Activated CD4-positive, alpha-beta T cell treated with anti-CD3 and anti-CD28 coated beads, Interleukin-2, amount 50 U/mL, for 48 hours (primary cell): ENCODE measurements around the gene TRPV2.

ENCODE experiments used
- DNase-seq, 2 experiments: peaks; one replicate each; pipeline ENCODE4 v3.0.0-alpha.2; 2020

Gene TRPV2

DNA sequence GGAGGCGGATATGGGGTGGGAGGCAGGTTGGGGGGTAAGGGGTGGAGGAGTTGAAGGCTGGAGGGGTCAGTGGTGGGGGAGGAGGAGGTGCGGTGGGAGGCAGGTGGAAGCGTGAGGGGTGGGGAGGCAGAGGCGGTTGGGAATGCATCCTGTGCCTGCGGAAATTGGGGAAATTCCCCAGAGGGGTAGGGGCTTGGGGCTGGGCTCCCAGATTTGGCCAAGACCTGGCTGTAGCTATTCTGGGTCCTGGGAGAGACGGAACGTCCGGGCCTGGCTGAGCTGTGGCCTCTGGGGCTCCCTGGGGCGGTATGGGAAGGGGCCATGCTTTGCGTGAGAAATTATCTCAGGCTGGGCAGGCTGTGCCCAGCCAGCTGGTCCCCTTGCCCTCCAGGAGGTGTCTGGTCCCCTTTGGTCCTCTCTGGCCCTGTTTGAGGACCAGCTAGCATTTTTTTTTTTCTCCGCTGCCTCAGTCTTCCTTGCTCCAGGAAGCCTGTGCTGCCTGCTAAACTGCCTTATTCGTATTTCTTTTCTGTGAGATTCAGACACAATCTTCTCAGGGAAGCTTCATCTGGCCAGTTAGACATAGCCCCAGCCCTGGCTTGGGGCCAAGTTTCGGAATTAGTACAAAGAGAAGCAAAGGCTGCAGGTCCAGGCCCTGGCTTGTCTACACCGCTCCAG lies 7.3 kb upstream of the TRPV2 start:
- peak; percentile 25 to 39 for DNase-seq

DNA sequence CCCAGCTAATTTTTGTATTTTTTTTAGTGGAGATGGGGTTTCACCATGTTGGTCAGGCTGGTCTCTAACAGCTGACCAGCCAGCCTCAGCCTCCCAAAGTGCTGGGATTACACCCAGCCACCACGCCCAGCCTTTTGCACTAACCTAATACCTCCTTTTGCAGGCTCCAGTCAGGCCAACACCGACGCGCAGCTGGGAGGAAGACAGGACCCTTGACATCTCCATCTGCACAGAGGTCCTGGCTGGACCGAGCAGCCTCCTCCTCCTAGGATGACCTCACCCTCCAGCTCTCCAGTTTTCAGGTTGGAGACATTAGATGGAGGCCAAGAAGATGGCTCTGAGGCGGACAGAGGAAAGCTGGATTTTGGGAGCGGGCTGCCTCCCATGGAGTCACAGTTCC lies 2.0 kb downstream of the TRPV2 start:
- no peak for DNase-seq

DNA sequence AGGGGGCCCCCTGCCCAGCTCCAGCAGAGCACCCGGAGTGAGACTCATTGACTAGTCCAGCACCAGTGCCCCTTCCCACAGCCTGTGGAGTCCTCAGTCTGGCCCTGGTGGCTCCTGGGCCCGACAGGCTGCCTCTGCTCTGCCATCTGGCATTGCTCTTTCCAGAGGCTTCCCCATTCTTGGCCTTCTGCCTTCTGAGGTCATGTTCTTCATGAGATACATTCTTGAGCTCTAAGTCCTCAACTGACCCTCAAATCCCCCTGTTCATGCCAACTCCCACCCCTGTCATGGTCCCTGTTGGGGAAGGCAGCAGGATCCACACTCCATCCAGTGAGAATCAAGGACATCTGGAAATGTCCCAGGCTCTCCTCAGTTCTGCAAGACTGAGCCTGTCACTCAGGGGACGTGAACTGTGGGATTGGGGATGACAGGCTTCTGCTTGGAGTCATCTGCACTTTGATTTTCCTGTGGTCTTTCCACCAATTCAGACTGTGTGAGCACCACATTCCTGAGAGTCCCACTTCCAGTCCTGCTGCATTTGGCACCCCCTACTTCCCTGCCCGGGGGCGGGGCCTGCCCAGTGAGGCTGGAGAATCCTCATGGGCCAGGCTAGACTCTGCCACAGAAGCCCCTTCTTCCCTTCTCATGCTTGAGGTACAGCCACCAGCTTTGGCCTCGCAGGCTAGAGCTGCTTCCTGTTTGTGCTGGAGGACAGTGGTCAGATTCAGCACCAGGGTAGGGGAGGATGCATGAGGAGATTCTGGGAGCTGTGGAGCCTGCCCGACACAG lies 2.7 kb downstream of the TRPV2 start:
- no peak for DNase-seq

DNA sequence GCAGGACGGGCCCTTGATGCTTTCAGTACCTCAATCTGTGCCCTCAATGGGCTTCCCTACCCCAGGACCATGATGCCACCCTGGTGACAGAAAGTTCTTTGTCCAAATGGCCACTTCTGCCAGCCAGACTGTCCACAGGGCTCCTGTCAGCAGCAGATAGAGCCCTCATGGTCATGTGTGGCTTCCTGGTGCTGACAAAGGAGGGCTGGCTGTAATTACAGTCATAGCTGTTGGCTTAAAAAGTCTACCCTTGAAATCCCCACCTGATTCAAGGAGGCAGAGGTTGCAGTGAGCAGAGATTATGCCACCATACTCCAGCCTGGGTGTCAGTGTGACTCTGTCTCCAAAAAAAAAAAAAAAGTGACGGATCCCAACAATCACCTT lies 3.3 kb downstream of the TRPV2 start:
- peak; percentile 23 to 30 for DNase-seq

DNA sequence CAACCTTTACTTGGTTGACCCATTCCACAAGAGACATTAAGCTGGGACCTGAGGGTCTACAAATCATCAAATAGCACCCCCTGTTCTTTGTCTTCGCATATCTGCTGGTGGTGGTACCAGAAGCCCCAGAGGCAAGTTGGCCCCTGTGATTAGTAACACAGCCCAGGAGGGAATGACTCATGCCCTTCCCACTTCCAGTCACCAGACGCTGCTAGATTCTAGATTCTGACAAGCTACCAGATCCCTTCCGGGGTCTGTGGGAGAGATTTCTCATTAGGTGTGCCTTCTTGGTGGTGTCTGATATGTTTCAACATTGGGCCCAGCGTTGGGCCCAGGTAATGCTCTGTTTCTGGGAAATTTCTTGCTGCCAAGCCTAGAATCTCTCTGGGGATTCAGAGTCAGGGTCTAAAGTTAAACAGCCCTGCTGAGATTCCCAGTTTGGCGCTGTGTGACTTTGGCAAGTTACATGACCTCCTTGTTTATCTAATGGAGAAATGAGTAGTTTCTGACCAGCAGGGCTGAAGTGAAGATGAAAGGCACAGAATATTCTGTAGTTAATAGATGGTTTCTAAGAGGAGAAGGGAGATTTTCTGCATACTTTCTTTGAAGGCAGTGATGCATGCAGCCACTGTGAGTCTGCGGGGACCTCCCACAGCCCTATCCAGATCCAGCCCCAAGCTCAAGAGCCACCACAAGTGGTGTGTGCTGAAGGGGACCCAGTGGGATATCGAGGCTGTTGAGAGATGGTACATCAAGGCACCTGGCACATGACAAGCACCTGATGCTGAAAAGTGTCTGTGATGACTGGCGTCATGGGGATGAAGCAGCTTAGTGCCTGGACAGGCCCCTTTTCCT lies 3.9 kb downstream of the TRPV2 start:
- peak; percentile 69 to 78 for DNase-seq

DNA sequence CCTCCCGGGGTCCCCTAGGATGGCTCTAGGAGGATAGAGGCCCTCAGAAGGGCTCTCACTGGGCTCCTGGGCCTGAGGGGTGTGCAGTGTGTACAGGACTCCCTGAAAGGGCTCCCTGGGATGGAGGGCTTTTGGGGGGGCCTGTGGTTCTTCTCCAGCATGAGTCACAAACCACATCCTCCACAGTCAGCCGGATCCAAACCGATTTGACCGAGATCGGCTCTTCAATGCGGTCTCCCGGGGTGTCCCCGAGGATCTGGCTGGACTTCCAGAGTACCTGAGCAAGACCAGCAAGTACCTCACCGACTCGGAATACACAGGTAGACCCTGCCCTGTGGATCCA lies 4.5 kb downstream of the TRPV2 start:
- peak; percentile 64 to 71 for DNase-seq

DNA sequence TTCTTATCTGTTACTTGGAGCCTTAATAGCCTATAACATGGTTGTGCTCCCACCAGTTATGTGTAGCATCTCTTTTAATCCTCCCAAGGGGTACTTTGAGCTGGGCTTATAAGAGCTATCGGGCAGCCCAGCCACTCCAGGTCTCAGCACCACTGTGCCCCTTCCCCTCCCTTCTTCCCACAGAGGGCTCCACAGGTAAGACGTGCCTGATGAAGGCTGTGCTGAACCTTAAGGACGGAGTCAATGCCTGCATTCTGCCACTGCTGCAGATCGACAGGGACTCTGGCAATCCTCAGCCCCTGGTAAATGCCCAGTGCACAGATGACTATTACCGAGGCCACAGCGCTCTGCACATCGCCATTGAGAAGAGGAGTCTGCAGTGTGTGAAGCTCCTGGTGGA lies 7.0 kb downstream of the TRPV2 start:
- no peak for DNase-seq

DNA sequence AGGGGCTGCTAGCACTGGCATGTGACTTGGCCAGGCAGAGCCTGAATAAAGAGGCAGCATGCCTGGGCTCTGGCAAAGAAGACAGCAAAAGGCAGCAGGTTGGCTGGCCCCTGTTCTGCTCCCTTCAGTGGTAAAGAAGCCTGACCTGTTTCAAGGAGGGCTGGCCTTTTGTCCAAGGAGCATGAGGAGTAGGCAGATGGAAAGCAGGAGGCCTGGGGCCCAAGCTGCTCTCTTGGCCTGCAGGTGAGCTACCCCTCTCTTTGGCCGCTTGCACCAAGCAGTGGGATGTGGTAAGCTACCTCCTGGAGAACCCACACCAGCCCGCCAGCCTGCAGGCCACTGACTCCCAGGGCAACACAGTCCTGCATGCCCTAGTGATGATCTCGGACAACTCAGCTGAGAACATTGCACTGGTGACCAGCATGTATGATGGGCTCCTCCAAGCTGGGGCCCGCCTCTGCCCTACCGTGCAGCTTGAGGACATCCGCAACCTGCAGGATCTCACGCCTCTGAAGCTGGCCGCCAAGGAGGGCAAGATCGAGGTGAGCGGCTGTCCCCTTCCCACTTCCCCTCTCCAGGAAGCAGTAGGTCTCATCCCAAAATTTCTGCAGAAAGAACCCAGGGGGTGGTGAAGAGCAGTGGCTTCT lies 8.0 kb downstream of the TRPV2 start:
- DNase-seq = no peak

DNA sequence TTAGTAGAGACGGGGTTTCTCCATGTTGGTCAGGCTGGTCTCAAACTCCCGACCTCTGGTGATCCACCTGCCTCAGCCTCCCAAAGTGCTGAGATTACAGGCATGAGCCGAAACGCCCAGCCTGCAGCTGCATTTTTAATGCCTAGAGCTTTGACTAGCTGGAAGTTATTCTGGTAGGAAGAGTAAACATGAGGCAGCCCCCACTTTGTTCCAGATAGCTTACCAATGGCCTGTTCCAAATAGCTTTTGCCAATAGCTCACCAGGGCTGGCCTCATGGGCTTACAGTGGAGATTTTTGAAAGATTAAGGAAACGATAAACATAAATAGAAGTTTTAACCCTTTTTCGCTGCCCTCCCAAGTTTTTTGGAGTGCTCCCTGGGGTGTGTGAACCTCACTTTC lies 9.8 kb downstream of the TRPV2 start:
- DNase-seq = no peak

DNA sequence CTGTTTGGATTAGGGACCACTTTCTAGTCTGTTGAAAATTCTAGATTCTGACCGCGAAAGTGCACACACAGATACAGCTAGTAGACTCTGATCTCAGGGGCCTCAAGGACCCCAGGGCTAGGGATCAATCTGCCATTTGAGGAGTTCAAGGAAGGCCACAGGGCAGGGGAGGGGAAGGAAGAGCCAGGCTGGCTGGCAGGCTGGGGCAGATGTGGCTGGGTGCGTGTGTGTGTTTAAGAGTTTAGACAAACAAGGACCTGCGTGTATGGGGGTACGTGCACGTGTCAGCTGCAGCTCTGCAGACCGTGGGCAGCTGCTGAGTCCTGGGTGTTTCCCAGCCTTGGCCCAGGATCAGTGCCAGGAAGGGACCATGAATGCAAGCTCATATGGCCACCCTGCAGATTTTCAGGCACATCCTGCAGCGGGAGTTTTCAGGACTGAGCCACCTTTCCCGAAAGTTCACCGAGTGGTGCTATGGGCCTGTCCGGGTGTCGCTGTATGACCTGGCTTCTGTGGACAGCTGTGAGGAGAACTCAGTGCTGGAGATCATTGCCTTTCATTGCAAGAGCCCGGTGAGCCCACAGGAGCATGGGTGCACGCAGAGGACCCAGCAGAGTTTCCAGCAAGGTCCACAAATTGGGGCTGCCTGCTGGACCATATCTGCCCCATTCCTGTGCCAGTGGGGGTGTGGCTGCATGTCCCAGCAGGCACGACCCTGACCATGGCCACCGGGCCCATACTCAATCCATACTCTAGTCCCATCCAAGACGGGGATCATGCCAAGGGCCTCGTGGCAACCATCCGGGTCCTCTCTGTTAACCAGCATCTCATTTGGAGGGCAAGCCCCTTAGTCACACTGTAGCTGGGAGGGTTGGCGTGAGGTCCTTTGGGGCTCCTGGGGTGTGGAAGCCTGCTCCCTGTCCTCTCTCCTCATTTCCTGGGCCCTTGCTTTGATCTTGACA lies 10.6 kb downstream of the TRPV2 start:
- no peak for DNase-seq

DNA sequence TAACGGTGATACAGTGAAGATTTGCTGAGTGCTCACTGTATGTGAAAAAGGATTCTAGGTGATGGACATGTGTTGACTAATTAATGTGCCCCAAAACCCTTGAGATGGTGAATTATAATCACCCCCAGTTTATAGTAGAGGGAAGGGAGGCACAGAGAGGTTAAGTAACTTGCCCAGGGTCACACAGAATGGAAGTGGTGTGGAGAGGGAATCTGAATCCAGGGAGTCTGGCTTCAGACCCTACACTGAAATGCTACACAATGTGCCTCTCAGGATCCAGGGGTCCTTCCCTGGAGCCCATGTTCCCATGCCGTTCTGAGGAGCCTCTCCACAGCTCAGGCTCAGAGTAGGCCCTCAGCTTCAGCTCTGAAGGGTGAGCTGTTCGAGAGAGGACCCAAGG lies 11.6 kb downstream of the TRPV2 start:
- DNase-seq = no peak

DNA sequence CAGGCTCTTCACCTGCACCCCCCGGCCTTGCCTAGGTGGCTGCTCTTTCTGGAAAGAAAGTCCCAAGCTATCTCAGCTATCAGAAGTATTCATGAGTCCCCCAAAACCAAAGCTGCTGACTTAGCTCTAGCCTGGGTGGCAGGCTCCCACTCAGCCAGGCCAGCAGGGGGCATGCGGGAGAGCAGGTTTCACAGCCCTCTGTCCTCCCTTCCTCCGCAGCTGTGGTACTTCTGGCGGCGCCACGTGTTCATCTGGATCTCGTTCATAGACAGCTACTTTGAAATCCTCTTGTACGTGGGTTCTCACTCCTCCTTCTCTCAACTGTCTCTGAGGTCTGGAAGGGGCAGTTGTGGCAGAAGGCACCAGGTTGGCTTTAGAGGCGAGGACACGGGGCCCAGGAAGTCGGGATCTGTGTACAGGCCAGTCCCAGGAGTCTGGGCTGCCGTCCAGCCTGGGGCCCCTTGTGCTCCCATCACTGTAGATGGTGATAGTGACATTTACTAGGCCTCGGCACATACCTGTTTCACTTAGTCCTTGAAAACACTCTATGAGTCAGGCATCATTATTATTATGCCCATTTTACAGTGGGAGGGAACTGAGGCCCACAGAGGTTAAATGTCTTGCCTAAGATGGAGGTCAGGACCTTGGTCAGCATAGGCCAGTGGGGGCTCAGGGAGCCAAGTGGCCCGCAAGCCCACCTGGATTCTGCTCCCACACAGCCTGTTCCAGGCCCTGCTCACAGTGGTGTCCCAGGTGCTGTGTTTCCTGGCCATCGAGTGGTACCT lies 12.9 kb downstream of the TRPV2 start:
- DNase-seq = peak; percentile 65 to 69

DNA sequence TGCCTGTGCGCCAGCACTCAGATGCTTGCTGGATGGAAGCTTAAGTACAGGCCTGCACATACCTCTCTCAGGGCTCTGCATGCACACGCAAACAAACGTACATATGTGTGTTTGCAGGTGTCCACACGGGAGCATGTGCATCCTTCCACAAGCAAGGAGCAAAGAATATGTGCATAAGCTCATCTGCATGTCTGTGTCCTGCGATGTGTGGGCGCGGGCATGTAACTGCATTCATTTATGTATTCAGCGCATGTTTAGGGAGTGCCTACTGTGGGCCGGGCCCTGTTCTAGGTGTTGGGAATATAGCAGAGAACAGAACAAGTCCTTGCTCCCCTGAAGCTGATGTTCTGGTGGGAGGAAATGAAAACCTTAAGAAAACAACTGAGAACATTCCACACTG lies 13.7 kb downstream of the TRPV2 start:
- no peak for DNase-seq

DNA sequence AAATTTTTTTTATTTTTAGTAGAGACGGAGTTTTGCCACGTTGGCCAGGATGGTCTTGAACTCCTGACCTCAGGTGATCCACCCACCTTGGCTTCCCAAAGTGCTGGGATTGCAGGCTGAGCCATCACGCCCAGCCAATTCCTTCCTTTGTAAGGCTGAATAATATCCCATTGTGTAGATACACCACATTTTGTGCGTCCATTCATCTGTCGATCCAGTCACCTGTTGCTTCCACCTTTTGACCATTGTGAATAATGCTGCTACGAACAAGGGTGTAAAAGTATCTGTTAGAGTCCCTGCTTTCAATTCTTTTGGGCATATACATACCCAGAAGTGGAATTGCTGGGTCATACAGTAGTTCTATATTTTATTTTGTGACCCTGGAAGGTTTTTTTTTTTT lies 15.3 kb downstream of the TRPV2 start:
- no peak for DNase-seq

DNA sequence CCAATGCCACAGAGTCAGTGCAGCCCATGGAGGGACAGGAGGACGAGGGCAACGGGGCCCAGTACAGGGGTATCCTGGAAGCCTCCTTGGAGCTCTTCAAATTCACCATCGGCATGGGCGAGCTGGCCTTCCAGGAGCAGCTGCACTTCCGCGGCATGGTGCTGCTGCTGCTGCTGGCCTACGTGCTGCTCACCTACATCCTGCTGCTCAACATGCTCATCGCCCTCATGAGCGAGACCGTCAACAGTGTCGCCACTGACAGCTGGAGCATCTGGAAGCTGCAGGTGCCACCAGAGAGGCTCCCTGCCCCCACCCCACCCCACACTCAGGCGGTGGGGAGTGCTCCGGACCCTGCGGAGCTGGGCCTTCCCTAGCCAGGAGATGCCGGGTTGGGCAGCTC lies 16.6 kb downstream of the TRPV2 start:
- no peak for DNase-seq

DNA sequence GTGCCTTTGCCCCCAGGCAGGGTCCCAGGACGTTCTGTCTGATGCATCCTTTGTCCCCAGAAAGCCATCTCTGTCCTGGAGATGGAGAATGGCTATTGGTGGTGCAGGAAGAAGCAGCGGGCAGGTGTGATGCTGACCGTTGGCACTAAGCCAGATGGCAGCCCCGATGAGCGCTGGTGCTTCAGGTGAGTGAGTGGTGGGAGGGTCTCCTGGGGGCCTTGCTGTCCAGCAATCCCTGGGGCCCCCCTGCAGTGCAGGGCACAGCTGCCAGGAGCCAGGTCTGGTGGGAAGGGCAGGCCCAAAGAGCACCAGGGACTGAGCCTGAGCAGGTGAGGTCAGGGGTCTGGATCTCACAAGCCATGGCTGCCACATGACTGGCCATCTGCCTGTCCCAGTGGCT lies 18.1 kb downstream of the TRPV2 start:
- DNase-seq = no peak

DNA sequence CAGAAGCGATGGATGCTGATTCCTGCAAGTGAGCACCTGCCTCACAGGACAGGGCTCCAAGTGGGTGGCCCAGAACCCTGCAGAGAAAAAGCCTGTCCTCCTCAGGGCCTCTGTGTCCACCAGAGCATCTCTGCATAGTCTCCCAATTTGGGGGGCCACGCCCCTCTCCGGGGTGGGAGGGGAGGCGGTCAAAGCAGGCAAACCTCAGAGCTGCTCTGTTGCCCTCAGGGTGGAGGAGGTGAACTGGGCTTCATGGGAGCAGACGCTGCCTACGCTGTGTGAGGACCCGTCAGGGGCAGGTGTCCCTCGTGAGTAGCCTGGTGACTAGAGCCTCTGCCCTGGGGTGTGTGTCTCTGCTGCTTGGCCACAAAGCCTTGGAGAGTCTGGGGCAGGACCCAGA lies 19.3 kb downstream of the TRPV2 start:
- DNase-seq = no peak

DNA sequence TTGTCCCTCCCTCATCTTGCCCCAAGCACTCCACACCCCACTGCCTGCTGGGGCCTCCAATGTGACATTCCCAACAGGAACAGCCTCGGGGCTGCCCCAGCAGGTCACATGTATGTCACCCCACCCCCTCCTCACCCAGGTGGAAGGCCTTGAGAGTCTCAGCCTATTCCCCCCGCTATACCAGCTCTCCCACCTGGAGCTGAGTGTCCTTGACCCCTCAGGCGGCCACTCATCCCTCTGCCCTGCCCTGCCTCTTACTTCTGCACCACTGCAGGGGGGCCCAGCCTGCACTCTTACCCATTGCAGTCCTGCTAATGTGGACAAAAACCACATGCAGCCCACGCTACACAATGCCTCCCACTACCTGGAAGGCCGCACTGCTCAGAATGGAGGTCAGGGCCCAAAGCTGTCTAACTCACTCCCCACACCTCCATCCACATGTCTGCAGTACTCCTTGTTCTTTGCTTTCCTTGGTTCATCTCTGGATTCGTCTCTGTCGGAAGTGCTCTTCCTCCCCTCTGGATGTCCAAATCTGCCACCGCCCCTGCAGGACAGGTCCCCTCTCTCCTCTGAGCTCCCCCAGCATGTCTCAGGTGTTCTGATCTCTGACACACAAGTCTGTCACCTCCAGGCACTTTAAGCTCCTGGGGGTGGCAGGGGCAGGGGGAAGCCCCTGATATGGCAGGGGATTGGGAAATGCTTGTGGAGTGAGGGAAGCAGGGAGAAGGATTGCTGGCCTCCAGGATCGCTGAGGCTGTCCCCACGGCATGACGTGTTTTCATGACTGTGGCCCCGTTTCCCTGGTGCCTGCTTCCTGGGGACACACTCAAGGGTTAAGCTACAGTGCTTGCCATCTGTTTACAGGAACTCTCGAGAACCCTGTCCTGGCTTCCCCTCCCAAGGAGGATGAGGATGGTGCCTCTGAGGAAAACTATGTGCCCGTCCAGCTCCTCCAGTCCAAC lies 20.8 kb downstream of the TRPV2 start:
- no peak for DNase-seq

DNA sequence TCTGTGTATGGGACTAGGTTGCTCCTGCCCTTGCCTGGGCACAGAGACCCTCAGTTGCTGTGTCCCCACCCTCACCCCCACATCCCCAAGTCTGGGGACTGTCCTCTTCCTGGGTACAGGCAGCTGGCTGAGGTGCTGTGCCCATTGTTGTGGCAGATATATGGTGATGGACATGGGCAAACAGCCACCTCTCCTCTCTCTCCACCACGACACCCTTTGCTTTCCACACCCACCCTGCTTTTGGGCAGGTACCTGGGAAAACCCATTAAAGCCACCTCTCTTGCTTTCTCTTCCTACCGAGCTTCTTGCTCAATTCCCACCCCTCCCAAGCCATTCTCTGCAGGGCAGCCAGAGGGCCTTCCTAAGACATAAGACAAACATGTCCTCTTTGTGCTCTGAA lies 21.7 kb downstream of the TRPV2 start:
- no peak for DNase-seq

DNA sequence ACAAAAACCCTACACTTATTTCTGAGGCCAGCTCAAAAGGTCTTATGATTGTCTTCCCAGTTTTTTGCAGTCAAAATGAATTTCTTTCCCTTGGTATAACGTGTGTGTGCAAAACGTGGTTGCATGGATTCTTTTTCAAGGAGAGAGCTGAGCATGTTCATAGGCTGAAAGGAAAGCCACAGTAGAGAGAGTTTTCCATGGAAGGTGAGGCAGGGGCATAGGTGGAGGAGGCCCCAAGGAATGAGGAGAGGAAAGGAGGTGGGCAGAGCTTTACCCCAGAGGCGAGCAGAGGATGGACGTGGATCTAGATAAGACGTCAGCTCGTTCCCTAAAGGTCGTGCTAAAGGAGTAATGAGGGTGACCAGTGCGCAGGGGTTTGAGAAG lies 22.8 kb downstream of the TRPV2 start:
- DNase-seq = no peak
